Keratinocyte (primary cell): ENCODE measurements around the gene MRPS22. TPM values are rescaled to one million over a fixed set of nuclear protein-coding genes. Genes with fewer than 3 reads are reported as not detected.

Experiments
- DNase-seq: peaks from one replicate; pipeline ENCODE4 v3.0.0-alpha.2; 2011; ENCODE audit warnings: low read depth, missing footprints, low spot score
- FAIRE-seq: peaks from 2 replicates; lab custom pipeline; 2011; peaks lifted over from hg19 to GRCh38; lab: Jason Lieb, UNC
- H2AFZ ChIP-seq: 2 replicates; pipeline ENCODE4 v1.6.0; 2012; ENCODE audit warnings: low read length, control low read depth, inconsistent platforms; ENCODE audit not compliant: control insufficient read depth
- H3K27ac ChIP-seq: 2 replicates; pipeline ENCODE4 v1.5.1; 2011; ENCODE audit warnings: low read length; ENCODE audit not compliant: control insufficient read depth, insufficient read depth
- H3K27me3 ChIP-seq: 3 replicates; pipeline ENCODE4 v1.6.0; 2011; ENCODE audit warnings: low read length; ENCODE audit not compliant: control insufficient read depth, insufficient read depth; ENCODE audit errors: extremely low read depth
- H3K36me3 ChIP-seq, 2 experiments: 2 replicates in 1 of 2; 3 replicates in 1 of 2; pipeline ENCODE4 v1.5.1; 2011; ENCODE audit warnings: low read length in 2 of 2, mild to moderate bottlenecking in 1 of 2; ENCODE audit not compliant: control insufficient read depth in 2 of 2, insufficient read depth in 2 of 2; ENCODE audit errors: extremely low read depth in 1 of 2
- H3K4me1 ChIP-seq: 3 replicates; pipeline ENCODE4 v1.5.1; 2011; ENCODE audit warnings: low read length; ENCODE audit not compliant: control insufficient read depth, insufficient read depth; ENCODE audit errors: extremely low read depth
- H3K4me2 ChIP-seq: 3 replicates; pipeline ENCODE4 v1.6.0; 2011; ENCODE audit warnings: low read depth, low read length; ENCODE audit not compliant: control insufficient read depth, insufficient read depth; ENCODE audit errors: extremely low read depth
- H3K4me3 ChIP-seq, 3 experiments: fragments of 200-600 bp in 1 of 3; sonication (generic) in 1 of 3; 2 replicates in 2 of 3; 3 replicates in 1 of 3; pipeline ENCODE4 v1.5.1; 2011 to 2016; ENCODE audit warnings: low read length in 3 of 3, mild to moderate bottlenecking in 3 of 3, control low read depth in 2 of 3, inconsistent platforms in 1 of 3, low read depth in 1 of 3, mixed read lengths in 1 of 3, mixed run types in 1 of 3, moderate library complexity in 1 of 3; ENCODE audit not compliant: control insufficient read depth in 2 of 3, insufficient read depth in 2 of 3; ENCODE audit errors: extremely low read depth in 1 of 3
- H3K79me2 ChIP-seq: 2 replicates; pipeline ENCODE4 v1.6.0; 2012; ENCODE audit warnings: low read length; ENCODE audit not compliant: control insufficient read depth, insufficient read depth
- H3K9ac ChIP-seq: 3 replicates; pipeline ENCODE4 v1.6.0; 2011; ENCODE audit warnings: low read length; ENCODE audit not compliant: control insufficient read depth, insufficient read depth; ENCODE audit errors: extremely low read depth
- H3K9me1 ChIP-seq: 3 replicates; pipeline ENCODE4 v1.6.0; 2011; ENCODE audit warnings: low read length; ENCODE audit not compliant: control insufficient read depth, insufficient read depth; ENCODE audit errors: extremely low read depth
- H3K9me3 ChIP-seq: 2 replicates; pipeline ENCODE4 v1.5.1; 2012; ENCODE audit warnings: low read depth, low read length; ENCODE audit not compliant: control insufficient read depth
- H4K20me1 ChIP-seq: 3 replicates; pipeline ENCODE4 v1.6.0; 2011; ENCODE audit warnings: low read length; ENCODE audit not compliant: control insufficient read depth, insufficient read depth; ENCODE audit errors: extremely low read depth
- CTCF ChIP-seq, 3 experiments: IDR thresholded peaks in 1 of 3; conservative IDR thresholded peaks in 1 of 3; optimal IDR thresholded peaks in 1 of 3; 2 replicates in 2 of 3; 3 replicates in 1 of 3; pipeline versions ENCODE3 to v1.5.1; 2011; ENCODE audit warnings: low read length in 3 of 3, mild to moderate bottlenecking in 3 of 3, moderate library complexity in 2 of 3, control low read depth in 1 of 3, inconsistent platforms in 1 of 3; ENCODE audit not compliant: insufficient read depth in 2 of 3; ENCODE audit errors: extremely low read depth in 1 of 3
- EZH2 ChIP-seq: IDR thresholded peaks from one replicate; pipeline ENCODE4 v1.6.1; 2012; ENCODE audit warnings: inconsistent platforms, mild to moderate bottlenecking, low read length, moderate library complexity
- dilution Hi-C: fragments of 300-500 bp; cut with MboI; formaldehyde crosslinking; loops from one replicate; pipeline ENCODE4 v1.7.0; 2020; ENCODE audit warnings: low sequenced_read_pairs; ENCODE audit not compliant: extremely low pct_ligation_motif_present
- polyA plus RNA-seq, 5 experiments: library from polyadenylated mRNA; depleted of rRNA in 3 of 5; stranded (reverse) in 3 of 5; stranded (forward) in 1 of 5; unstranded in 1 of 5; fragments of >200 nt; gene quantifications; 1 replicate in 1 of 5; 2 replicates in 3 of 5; 3 replicates in 1 of 5; pipeline versions ENCODE4 v1.2.1 to v1.2.3, GENCODE V29; 2011 to 2012; ENCODE audit warnings: missing spikeins in 2 of 5, low read depth in 1 of 5, low replicate concordance in 1 of 5

MRPS22 gene
- polyA plus RNA-seq, 1 donor (not counting 4 experiments of a cell fraction or from before 2014, with no cell fraction given), result 91.9 TPM

- Histone ChIP-seq H3K27ac (no peak overlapping the region), H4K20me1 (no peaks in the 10 kb centered on the region), H3K27me3 (peaks cover 18% of the 10 kb centered on the region), H3K36me3 (no peaks in the 10 kb centered on the region), H3K9me3 (no peaks in the 10 kb centered on the region), H2AFZ (no peak overlapping the region), H3K9me1 (no peaks in the 10 kb centered on the region), H3K9ac (no peak overlapping the region), H3K4me1 (peaks cover 4% of the 10 kb centered on the region), H3K4me3 (no peak overlapping the region), H3K79me2 (no peaks in the 10 kb centered on the region), H3K4me2 (no peak overlapping the region)
- no peak for FAIRE-seq
- TF ChIP-seq CTCF (optimal IDR thresholded peaks at IDR 0.05 in 1 of 3, IDR thresholded peaks at IDR 0.05 in 1 of 3, conservative IDR thresholded peaks at IDR 0.05 in 1 of 3; ENCODE audit: extremely low read depth in 1 of 3, insufficient read depth in 2 of 3, low read length in 3 of 3), result no peak
- no peak for TF ChIP-seq EZH2
- dilution Hi-C loops, result loop anchor here (25.0 kb wide), 2 partner anchors 211 to 386 kb away; partner anchors contain the start of genes FOXL2 and FOXL2NB
- DNase-seq, result no peak
These were observed 20.7 kb upstream of the MRPS22 start for GRCh38 chr3:139323146-139323545.

GRCh38 chr3:139324456-139324855 is 19.4 kb upstream of the MRPS22 start:
- H3K4me3 ChIP-seq, result no peak overlapping the region
- FAIRE-seq (no peak), DNase-seq (no peak)
- TF ChIP-seq CTCF (optimal IDR thresholded peaks at IDR 0.05 in 1 of 3, IDR thresholded peaks at IDR 0.05 in 1 of 3, conservative IDR thresholded peaks at IDR 0.05 in 1 of 3; ENCODE audit: extremely low read depth in 1 of 3, insufficient read depth in 2 of 3, low read length in 3 of 3), result no peak
- TF ChIP-seq EZH2, result no peak
- no peak overlapping the region for H3K4me2 ChIP-seq
- H3K4me1 ChIP-seq, result no peaks in the 10 kb centered on the region
- no peaks in the 10 kb centered on the region for H3K36me3 ChIP-seq
- H3K27me3 ChIP-seq, result peaks cover 12% of the 10 kb centered on the region
- H3K27ac ChIP-seq, result no peak overlapping the region
- H4K20me1 ChIP-seq, result no peaks in the 10 kb centered on the region
- no peaks in the 10 kb centered on the region for H3K79me2 ChIP-seq
- no peaks in the 10 kb centered on the region for H3K9me3 ChIP-seq
- dilution Hi-C loops, result loop anchor here (25.0 kb wide), 2 partner anchors 212 to 387 kb away; partner anchors contain the start of genes FOXL2 and FOXL2NB
- no peaks in the 10 kb centered on the region for H3K9me1 ChIP-seq
- no peak overlapping the region for H2AFZ ChIP-seq
- H3K9ac ChIP-seq, result no peak overlapping the region
